Urothelium cell line (cell line): ENCODE data around the gene GNL2.

ENCODE experiments used
- DNase-seq: peaks from one replicate; pipeline ENCODE4 v3.0.0; 2011; ENCODE audit warnings: low spot score, mixed read lengths
- FAIRE-seq: peaks from 2 replicates; lab custom pipeline; 2011; peaks lifted over from hg19 to GRCh38; lab: Jason Lieb, UNC

The GNL2 gene

GRCh38 chr1:37595440-37596181 lies at the start of gene GNL2:
Gene GNL2 (minus strand): TSS chr1:37595937. CDS start chr1:37595822, 115 bp downstream.
- DNase-seq, result peak; percentile 99
- peak; percentile 82 for FAIRE-seq

DNA sequence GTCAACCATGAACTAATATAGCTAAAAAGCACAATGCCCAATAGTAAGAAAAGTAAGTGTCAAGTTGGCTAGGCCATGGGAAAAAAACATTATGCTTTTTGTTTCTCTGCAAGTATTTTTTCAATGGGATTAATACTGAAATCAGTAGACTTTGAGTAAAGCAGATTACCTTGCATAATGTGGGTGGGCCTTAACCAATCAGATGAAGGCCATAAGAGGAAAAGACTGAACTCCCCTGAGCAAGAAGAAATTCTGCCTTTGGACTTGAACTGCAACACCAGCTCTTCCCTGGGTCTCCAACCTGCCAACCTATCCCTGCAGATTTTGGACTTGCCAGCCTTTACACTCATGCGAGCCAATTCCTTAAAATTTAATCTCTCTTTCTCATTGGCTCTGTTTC lies 45.3 kb upstream of the GNL2 start:
- DNase-seq, result no peak
- FAIRE-seq, result no peak

DNA sequence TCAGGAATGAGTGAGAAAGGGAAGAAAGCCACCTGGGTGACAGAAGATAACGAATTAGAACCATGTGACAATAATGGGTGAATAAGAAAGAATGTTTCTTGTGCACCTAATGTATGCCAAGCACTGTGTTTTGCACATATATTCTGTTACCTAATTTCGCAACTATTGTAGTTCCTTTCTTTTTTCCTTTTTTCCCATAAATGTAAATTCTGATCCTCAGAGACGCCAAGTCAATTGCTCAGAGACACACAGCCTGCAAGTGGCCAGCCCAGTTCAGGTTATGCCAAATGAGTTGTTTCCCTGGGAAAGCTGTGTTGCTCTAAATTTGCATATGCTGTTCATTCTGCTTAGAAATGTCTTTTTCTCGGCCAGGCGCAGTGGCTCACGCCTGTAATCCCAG lies 40.7 kb upstream of the GNL2 start:
- FAIRE-seq (no peak), DNase-seq (no peak)

GRCh38 chr1:37634992-37635902 lies 39.5 kb upstream of the GNL2 start:
- no peak for FAIRE-seq

GRCh38 chr1:37634244-37634991 lies 38.7 kb upstream of the GNL2 start, which contains the start of gene RSPO1:
Gene RSPO1 (minus strand): TSS chr1:37634892. CDS start chr1:37629661, 5,231 bp downstream.
- FAIRE-seq, result peak; percentile 32

More at GRCh38 chr1:37634992-37635902, 39.5 kb upstream of the GNL2 start:
- no peak for DNase-seq

DNA sequence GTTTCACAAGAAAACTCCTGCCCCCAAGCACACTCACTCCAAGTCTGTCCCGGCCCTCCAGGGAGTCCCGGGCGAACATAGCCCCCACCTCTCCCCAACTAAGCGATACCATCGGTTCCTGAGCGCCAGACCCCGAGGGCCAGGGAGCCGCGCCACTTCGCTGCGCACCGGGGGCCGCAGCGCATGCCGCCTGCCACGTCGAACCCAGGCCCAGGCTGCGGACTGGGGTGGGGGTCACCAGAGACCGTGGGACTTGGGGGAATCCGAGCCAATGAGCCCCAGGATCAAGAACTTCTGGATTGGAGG lies 38.2 kb upstream of the GNL2 start:
- FAIRE-seq, result no peak
- peak; percentile 27 for DNase-seq

More at GRCh38 chr1:37634244-37634991, 38.7 kb upstream of the GNL2 start, which contains the start of gene RSPO1:
- peak; percentile 52 for DNase-seq

GRCh38 chr1:37633040-37633937 lies 37.6 kb upstream of the GNL2 start:
- FAIRE-seq (no peak), DNase-seq (no peak)

DNA sequence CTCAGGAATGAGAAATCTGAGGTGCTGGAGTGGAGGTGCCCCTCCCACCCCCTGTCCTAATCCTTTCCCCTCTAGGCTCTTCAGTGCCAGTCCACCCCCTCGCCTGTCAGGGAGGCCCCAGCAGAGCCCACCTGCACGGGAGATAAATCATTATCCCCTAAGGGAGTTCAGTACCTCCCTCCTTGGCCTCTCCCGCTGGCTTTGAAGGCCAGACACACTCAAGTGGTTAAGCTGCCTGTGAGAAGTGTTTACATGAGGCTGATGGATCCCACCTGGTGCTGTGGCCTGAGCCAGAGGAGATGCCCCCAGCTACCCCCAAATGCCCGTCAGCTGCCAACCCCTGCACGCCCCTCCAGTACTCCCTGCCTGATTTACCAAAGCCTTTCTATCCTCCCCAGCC lies 35.3 kb upstream of the GNL2 start:
- no peak for DNase-seq
- no peak for FAIRE-seq

- DNase-seq (no peak), FAIRE-seq (no peak)
Observed at GRCh38 chr1:37630426-37631028, 34.8 kb upstream of the GNL2 start.

- FAIRE-seq (no peak), DNase-seq (no peak)
Observed at GRCh38 chr1:37629726-37630425, 34.1 kb upstream of the GNL2 start.

DNA sequence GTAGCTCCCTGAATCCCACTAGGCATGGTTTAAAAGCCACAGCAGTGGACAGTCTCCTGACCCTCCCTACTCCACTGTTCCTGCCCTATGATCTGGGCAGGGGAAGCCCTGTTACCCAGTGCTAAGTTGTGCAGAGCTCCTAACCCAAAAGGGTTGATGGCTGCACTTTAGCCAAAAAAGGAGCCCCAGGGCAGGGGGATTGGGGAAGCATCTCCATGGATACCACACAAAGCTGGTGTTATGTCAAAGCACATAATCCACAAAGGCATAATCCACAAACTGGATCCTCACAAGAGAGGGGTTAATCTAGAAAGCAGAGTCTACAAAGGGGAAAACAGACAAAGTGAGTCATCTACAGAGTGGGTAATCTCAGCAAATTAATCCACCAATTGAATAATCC lies 33.3 kb upstream of the GNL2 start:
- DNase-seq, result no peak
- FAIRE-seq, result no peak

- DNase-seq, result no peak
- no peak for FAIRE-seq
Observed at GRCh38 chr1:37628026-37628556, 32.4 kb upstream of the GNL2 start.

DNA sequence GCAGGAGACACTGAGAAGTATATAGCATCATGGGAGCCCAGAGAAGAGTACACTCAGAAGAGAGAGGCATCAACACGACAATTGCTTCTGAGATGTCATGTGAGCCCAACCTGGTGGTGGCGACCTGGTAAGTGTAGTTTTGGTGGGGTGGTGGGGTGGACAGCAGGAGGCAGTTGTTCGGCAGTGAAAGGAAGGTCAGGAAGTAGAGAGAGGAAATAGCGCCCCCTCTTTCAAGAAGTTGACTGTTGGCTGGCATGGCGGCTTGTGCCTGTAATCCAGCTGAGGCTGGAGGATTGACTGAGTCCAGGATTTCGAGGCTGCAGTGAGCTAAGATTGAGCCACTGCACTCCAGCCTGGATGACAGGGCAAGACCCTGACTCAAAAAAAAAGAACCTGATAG lies 26.4 kb upstream of the GNL2 start:
- FAIRE-seq (no peak), DNase-seq (no peak)

DNA sequence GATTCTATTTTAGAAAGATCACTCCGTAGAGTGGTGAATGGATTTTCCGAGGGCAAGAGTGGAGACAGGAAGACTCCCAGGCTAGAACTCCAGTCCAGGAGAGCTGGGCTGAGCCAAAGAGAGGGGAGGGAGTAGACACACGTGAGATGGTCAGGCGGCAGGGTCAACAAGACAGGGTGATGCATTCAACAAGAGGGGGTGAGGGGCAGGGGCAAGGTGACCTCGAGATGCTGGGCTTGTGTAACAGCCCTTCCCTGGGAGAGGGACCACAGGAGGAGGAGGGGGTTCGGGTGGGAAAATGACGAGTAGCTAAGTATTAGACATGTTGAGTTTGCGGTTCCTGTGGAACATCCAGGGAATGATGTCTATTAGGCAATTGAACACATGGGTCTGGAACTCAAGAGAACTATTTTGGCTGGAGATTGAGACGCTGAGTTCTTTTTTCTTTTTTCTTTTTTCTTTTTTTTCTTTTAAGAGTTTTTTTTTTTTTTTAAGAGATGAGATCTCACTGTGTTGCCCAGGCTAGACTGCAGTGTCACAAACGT lies 25.7 kb upstream of the GNL2 start:
- DNase-seq, result no peak
- FAIRE-seq, result no peak

- FAIRE-seq (no peak), DNase-seq (no peak)
Observed at GRCh38 chr1:37620707-37621106, 25.0 kb upstream of the GNL2 start.

DNA sequence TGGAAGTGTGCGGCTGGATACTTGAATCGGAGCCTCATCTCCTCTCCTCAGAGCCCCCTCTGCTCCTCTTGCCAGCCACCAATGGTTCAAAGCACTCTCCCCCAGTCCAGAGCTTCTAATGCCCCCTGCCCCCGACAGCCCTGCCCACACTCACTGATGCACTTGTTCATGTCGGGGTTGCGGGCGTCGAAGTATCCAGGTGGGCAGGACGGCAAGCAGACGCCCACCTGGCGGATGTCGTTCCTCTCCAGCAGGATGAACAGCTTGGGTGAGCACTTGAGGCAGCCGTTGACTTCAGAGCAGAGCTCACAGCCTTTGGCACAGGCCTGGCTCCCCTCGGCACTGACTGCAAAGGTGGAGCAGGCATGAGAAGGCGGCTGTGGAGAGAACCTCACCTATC lies 20.6 kb upstream of the GNL2 start:
- FAIRE-seq, result no peak
- DNase-seq, result no peak

- DNase-seq (no peak), FAIRE-seq (no peak)
Observed at GRCh38 chr1:37614105-37614504, 18.4 kb upstream of the GNL2 start.

DNA sequence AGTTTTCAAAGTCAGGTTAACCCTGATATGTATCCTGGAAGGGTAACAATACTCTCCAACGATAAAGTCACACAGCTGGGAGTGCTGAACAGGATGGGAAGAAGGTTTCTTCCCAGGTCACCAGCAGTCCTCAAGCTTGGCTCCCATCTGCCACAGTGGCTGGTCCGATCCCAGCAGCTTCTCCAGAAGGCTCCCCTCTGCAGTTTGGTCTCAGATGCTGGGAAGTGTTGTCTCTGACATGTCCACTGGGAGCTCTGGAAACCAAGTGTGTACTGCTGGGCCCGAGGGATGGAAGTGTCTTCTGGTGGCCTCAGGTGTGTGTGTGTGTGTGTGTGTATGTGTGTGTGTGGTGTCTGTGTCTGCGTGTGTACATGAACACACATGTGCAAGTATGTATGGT lies 16.4 kb upstream of the GNL2 start:
- no peak for FAIRE-seq

DNA sequence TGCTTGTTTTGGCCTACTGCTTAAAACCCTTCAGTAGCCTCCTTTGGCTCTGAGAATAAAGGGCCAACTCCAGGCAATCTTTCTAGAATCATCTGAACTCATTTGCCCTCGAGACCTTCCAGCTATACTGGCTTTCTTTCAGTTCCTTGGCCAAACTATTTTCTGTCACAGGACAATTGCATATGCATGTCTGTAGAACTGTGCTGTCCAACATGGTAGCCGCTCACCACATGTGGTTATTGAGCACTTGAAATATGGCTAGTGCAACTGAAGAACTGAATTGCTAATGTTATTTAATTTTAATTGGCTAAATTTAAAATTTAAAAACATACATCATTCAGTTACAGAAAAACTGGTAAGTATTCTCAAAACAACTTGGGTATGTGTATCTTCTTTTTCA lies 14.3 kb upstream of the GNL2 start:
- no peak for FAIRE-seq
- DNase-seq, result no peak

More for the DNA sequence above, 16.4 kb upstream of the GNL2 start:
- no peak for DNase-seq
